ENCODE measurements around the gene KRT38. TPM values are rescaled to one million over a fixed set of nuclear protein-coding genes. Genes with fewer than 3 reads are reported as not detected.

KRT38 gene
- total RNA-seq, 1 experiment from 2014 or later, result not detected

- Histone ChIP-seq H3K36me3 (ENCODE audit: control insufficient read depth, insufficient read depth, low read length) (no peaks in the 10 kb centered on the region), H3K4me1 (peaks cover 51% of the 10 kb centered on the region), H3K27me3 (replicated peaks; ENCODE audit: control insufficient read depth, insufficient read depth, low read length) (no peaks in the 10 kb centered on the region), H3K9me3 (no peaks in the 10 kb centered on the region), H3K4me3 (ENCODE audit: low read depth, low read length) (no peak overlapping the region)
- intact Hi-C loops (cut with micrococcal nuclease; ENCODE audit: unreplicated experiment), result loop anchor here (5.0 to 10.0 kb wide), 4 partner anchors 61 to 247 kb away; partner anchors contain the start of genes KRT19, KRT33A and KRT35
- TF ChIP-seq CTCF (IDR thresholded peaks at IDR 0.05; ENCODE audit: insufficient read depth in 1 of 2, low read depth in 1 of 2, low read length in 1 of 2, severe bottlenecking in 1 of 2, unreplicated experiment in 1 of 2), result no peak
- Mint-ChIP-seq H3K27ac (ENCODE audit: unreplicated experiment) (no peak overlapping the region), H3K4me3 (ENCODE audit: unreplicated experiment) (no peak overlapping the region), H3K9me3 (ENCODE audit: unreplicated experiment) (no peaks in the 10 kb centered on the region), H3K36me3 (ENCODE audit: insufficient read depth, unreplicated experiment) (no peaks in the 10 kb centered on the region), H3K27me3 (ENCODE audit: insufficient read depth, unreplicated experiment) (no peaks in the 10 kb centered on the region), H3K4me1 (ENCODE audit: low read depth, unreplicated experiment) (peaks cover 64% of the 10 kb centered on the region)
- DNase-seq, result no peak
- POLR2A ChIA-PET, result no interaction called here
- BruUV-seq (replicated peaks), result no TSS peak
- CTCF ChIA-PET, result interaction anchor here (0.7 to 1.5 kb wide), 7 partner anchors 24 to 638 kb away, joined by 3 to 6 read pairs (median 3); partner anchors contain the start of gene KRT33A
Measured at GRCh38 chr17:41415411-41415810, 25.4 kb downstream of the KRT38 start.

GRCh38 chr17:41413982-41414381 lies 26.8 kb downstream of the KRT38 start:
- H3K27ac Mint-ChIP-seq (ENCODE audit: unreplicated experiment), result peak overlapping the region; percentile 27
- H3K4me3 ChIP-seq (ENCODE audit: low read depth, low read length), result no peak overlapping the region
- intact Hi-C loops (cut with micrococcal nuclease; ENCODE audit: unreplicated experiment), result loop anchor here (10.0 kb wide), 2 partner anchors 59 to 111 kb away; partner anchors contain the start of genes KRT19 and KRT33A
- H3K4me1 Mint-ChIP-seq (ENCODE audit: low read depth, unreplicated experiment), result peaks cover 64% of the 10 kb centered on the region
- CTCF ChIA-PET, result no interaction called here
- no peak for DNase-seq
- H3K36me3 Mint-ChIP-seq (ENCODE audit: insufficient read depth, unreplicated experiment), result no peaks in the 10 kb centered on the region
- no peaks in the 10 kb centered on the region for H3K9me3 Mint-ChIP-seq (ENCODE audit: unreplicated experiment)
- no peaks in the 10 kb centered on the region for H3K9me3 ChIP-seq
- H3K4me3 Mint-ChIP-seq (ENCODE audit: unreplicated experiment), result no peak overlapping the region
- POLR2A ChIA-PET, result interaction anchor here (0.9 kb wide), 1 partner anchor 274 kb away, joined by 3 read pairs; the partner anchor contains the start of gene EIF1
- no peaks in the 10 kb centered on the region for H3K36me3 ChIP-seq (ENCODE audit: control insufficient read depth, insufficient read depth, low read length)
- H3K4me1 ChIP-seq, result peaks cover 51% of the 10 kb centered on the region
- H3K27me3 ChIP-seq (replicated peaks; ENCODE audit: control insufficient read depth, insufficient read depth, low read length), result no peaks in the 10 kb centered on the region
- TF ChIP-seq CTCF (IDR thresholded peaks at IDR 0.05; ENCODE audit: insufficient read depth in 1 of 2, low read depth in 1 of 2, low read length in 1 of 2, severe bottlenecking in 1 of 2, unreplicated experiment in 1 of 2), result no peak
- no peaks in the 10 kb centered on the region for H3K27me3 Mint-ChIP-seq (ENCODE audit: insufficient read depth, unreplicated experiment)
- BruUV-seq (replicated peaks), result no TSS peak

DNA sequence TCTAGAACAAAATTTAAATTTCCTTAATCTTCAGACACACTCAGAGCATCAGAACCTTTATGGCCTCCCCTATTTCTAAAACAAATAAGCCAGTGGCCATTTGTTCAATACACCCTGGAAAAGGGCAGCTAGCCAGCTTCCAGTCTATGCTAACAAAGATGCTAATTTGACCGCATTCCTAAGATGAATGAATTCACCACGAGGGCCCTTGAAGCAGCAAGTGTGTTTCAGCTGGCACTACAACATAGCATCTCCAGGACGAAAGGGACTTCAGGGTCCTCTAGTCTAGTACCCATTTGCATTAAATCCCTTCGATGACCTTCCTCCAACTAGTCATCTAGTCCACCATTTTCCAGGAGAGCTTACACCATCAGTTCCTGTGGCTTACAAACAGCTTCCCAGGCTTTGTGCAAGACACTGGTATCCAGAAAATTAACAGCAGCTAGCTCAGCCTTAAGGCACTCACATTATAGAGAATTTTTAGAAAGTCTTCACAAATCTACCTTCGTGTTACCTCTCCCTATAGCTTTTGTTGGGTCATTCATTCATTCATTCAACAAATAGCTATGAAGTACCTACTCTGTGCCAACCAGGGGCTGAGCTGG lies 27.3 kb downstream of the KRT38 start:
- POLR2A ChIA-PET, result interaction anchor here (0.9 kb wide), 1 partner anchor 275 kb away, joined by 3 read pairs; the partner anchor contains the start of gene EIF1
- no peaks in the 10 kb centered on the region for H3K9me3 Mint-ChIP-seq (ENCODE audit: unreplicated experiment)
- Histone ChIP-seq H3K4me1 (peaks cover 51% of the 10 kb centered on the region), H3K36me3 (ENCODE audit: control insufficient read depth, insufficient read depth, low read length) (no peaks in the 10 kb centered on the region), H3K9me3 (no peaks in the 10 kb centered on the region), H3K27me3 (replicated peaks; ENCODE audit: control insufficient read depth, insufficient read depth, low read length) (no peaks in the 10 kb centered on the region), H3K4me3 (ENCODE audit: low read depth, low read length) (no peak overlapping the region)
- no peak for DNase-seq
- no peak overlapping the region for H3K4me3 Mint-ChIP-seq (ENCODE audit: unreplicated experiment)
- no peak for TF ChIP-seq CTCF (IDR thresholded peaks at IDR 0.05; ENCODE audit: insufficient read depth in 1 of 2, low read depth in 1 of 2, low read length in 1 of 2, severe bottlenecking in 1 of 2, unreplicated experiment in 1 of 2)
- H3K36me3 Mint-ChIP-seq (ENCODE audit: insufficient read depth, unreplicated experiment), result no peaks in the 10 kb centered on the region
- H3K27me3 Mint-ChIP-seq (ENCODE audit: insufficient read depth, unreplicated experiment), result no peaks in the 10 kb centered on the region
- no peak overlapping the region for H3K27ac Mint-ChIP-seq (ENCODE audit: unreplicated experiment)
- CTCF ChIA-PET, result interaction anchor here (0.6 to 0.7 kb wide), 2 partner anchors 58 to 135 kb away, joined by 3 read pairs; no protein-coding TSS in a partner anchor
- H3K4me1 Mint-ChIP-seq (ENCODE audit: low read depth, unreplicated experiment), result peaks cover 63% of the 10 kb centered on the region
- intact Hi-C loops (cut with micrococcal nuclease; ENCODE audit: unreplicated experiment), result loop anchor here (10.0 kb wide), 2 partner anchors 59 to 111 kb away; partner anchors contain the start of genes KRT19 and KRT33A
- BruUV-seq (replicated peaks), result no TSS peak
